Measurements from ENCODE around the gene SASH1. TPM values are rescaled to one million over a fixed set of nuclear protein-coding genes. Genes with fewer than 3 reads are reported as not detected.

The SASH1 gene
- total RNA-seq, 1 experiment from 2014 or later = 11.7 TPM

DNA sequence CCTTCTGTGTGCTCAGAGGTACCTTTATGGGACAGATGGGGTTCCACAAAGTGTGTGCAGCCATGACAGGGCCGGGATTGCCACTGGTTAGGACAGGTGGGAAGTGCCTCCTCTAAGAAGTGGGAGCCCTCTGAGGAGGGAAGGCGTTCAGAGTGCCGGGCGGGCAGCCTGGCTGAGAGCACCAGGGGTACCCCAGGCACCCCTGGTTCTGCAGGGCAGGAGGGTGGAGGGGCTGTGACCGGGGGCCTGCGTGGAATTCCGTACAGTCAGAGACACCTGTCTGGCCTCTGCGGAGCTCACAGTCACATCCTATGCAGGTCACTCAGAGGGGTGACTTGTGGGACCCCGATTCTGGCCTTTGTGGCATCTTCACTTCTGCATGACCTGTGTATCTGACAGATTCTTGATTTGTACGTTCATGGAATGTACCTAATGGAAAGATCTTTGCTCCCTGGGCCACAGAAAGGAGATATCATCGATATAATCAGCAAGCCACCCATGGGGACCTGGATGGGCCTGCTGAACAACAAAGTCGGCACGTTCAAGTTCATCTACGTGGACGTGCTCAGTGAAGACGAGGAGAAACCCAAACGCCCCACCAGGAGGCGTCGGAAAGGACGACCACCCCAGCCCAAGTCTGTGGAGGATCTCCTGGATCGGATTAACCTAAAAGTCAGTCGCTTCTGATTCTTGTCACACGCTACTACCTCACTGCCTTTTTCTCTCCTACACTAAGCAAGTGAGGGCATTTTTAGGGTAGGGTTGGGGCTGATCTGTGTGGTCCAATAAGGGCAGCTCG, 190.9 kb downstream of the SASH1 start (continued):
- TF ChIP-seq, protein P1, sequence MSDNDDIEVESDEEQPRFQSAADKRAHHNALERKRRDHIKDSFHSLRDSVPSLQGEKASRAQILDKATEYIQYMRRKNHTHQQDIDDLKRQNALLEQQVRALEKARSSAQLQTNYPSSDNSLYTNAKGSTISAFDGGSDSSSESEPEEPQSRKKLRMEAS (IDR thresholded peaks at IDR 0.05) = no peak
- TF ChIP-seq JUND (IDR thresholded peaks at IDR 0.05) (no peak), ELF1 (IDR thresholded peaks at IDR 0.05; ENCODE audit: borderline replicate concordance, low read depth) (no peak), TCF7L2 (IDR thresholded peaks at IDR 0.05; ENCODE audit: borderline replicate concordance, extremely low read depth, insufficient read depth, insufficient read length) (no peak)

DNA sequence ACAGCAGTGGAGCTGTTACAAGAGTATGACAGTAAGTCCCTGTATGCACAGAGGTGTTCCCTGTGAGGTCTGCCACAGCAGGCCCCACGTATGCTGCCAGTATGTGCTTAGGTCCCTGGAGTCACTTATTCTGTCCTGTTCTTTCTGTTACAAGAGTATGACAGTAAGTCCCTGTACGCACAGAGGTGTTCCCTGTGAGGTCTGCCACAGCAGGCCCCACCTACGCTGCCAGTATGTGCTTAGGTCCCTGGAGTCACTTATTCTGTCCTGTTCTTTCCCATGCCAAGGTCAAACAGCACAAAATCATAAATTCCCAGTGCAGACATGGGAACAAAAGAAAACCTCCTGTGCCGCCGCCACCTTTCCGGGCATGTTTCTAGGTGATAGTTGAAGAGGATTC, 192.2 kb downstream of the SASH1 start:
- intact Hi-C loops (cut with micrococcal nuclease) = no loop called here
- H2AFZ ChIP-seq (ENCODE audit: low read depth, low read length, poor library complexity, severe bottlenecking) = no peak overlapping the region
- H4K20me1 ChIP-seq (ENCODE audit: insufficient read depth) = no peaks in the 10 kb centered on the region
- TF ChIP-seq EZH2 (IDR thresholded peaks at IDR 0.05) (no peak), SRF (IDR thresholded peaks at IDR 0.05; ENCODE audit: low read depth) (no peak), CEBPB (IDR thresholded peaks at IDR 0.05; ENCODE audit: low read depth) (no peak), JUND (IDR thresholded peaks at IDR 0.05) (no peak), FOSL1 (IDR thresholded peaks at IDR 0.05; ENCODE audit: low read depth) (no peak)
- H3K9ac ChIP-seq (ENCODE audit: low read length) = no peak overlapping the region
- no peaks in the 10 kb centered on the region for H3K79me2 ChIP-seq (ENCODE audit: insufficient read depth, low read length)
- no peak overlapping the region for H3K4me2 ChIP-seq (ENCODE audit: low read length)
- no TSS peak for BruUV-seq (replicated peaks)
- no peak overlapping the region for H3K4me3 ChIP-seq (replicated peaks in 1 of 2; ENCODE audit: low read depth in 1 of 2, low read length in 2 of 2)
- H3K27ac ChIP-seq (ENCODE audit: low read depth, low read length) = no peak overlapping the region
- H3K36me3 ChIP-seq (ENCODE audit: control insufficient read depth in 1 of 2, insufficient read depth in 2 of 2, low read length in 2 of 2) = no peaks in the 10 kb centered on the region
- no peaks in the 10 kb centered on the region for H3K27me3 ChIP-seq (ENCODE audit: insufficient read depth, low read length)
- H3K9me3 ChIP-seq (ENCODE audit: control insufficient read depth in 1 of 2, insufficient read depth in 1 of 2, low read depth in 1 of 2, low read length in 2 of 2) = no peaks in the 10 kb centered on the region
- RAD21 ChIA-PET (ENCODE audit: low non-redundant PET in 1 of 2, low total read pairs in 2 of 2, uncharacterized antibody in 2 of 2, unreplicated experiment in 2 of 2) = no interaction called here
- ATAC-seq (no peak), DNase-seq (ENCODE audit: low read depth, low spot score) (no peak)
- no peaks in the 10 kb centered on the region for H3K9me2 ChIP-seq (ENCODE audit: insufficient read depth)
- peaks cover 0 to 5% of the 10 kb centered on the region in 2 experiments; a peak in 1 of 4 replicates for H3K4me1 ChIP-seq (ENCODE audit: control insufficient read depth in 1 of 2, insufficient read depth in 2 of 2, low read length in 2 of 2)
- POLR2A ChIA-PET = no interaction called here
- CTCF ChIA-PET = no interaction called here

DNA sequence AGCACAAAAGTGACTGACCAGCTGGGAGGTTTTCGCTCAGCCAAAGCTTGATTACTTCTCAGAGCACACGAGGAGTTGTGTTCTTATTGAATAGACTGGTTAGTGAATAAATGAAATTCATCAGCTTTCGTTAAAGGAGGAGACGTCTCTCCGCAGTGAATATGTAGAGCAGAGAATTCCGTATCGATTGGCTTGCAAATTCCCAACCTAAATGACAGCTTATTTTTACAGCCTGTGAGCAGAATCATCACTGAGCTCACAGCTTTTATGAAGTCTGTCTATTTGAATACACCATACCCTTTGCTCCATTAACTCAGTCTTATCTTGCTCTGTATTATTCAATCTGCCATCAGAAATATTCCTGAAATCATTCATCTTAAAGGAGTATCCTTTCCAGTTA, 192.7 kb downstream of the SASH1 start:
- RAD21 ChIA-PET (ENCODE audit: low non-redundant PET in 1 of 2, low total read pairs in 2 of 2, uncharacterized antibody in 2 of 2, unreplicated experiment in 2 of 2) = no interaction called here
- CTCF ChIA-PET = no interaction called here
- no peak for TF ChIP-seq YY1 (IDR thresholded peaks at IDR 0.05; ENCODE audit: extremely low read depth, insufficient replicate concordance, low read depth, low read length)
- no peak for TF ChIP-seq POLR2AphosphoS5 (IDR thresholded peaks at IDR 0.05; ENCODE audit: low read depth, low read length)
- TF ChIP-seq, protein P2, sequence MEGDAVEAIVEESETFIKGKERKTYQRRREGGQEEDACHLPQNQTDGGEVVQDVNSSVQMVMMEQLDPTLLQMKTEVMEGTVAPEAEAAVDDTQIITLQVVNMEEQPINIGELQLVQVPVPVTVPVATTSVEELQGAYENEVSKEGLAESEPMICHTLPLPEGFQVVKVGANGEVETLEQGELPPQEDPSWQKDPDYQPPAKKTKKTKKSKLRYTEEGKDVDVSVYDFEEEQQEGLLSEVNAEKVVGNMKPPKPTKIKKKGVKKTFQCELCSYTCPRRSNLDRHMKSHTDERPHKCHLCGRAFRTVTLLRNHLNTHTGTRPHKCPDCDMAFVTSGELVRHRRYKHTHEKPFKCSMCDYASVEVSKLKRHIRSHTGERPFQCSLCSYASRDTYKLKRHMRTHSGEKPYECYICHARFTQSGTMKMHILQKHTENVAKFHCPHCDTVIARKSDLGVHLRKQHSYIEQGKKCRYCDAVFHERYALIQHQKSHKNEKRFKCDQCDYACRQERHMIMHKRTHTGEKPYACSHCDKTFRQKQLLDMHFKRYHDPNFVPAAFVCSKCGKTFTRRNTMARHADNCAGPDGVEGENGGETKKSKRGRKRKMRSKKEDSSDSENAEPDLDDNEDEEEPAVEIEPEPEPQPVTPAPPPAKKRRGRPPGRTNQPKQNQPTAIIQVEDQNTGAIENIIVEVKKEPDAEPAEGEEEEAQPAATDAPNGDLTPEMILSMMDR (IDR thresholded peaks at IDR 0.05 in 2 of 3, conservative IDR thresholded peaks at IDR 0.05 in 1 of 3; ENCODE audit: borderline replicate concordance in 1 of 3, insufficient read depth in 1 of 3, low read depth in 2 of 3, low read length in 2 of 3) = no peak
- TF ChIP-seq SP1 (IDR thresholded peaks at IDR 0.05; ENCODE audit: low read depth) = no peak
- TF ChIP-seq ZFX (IDR thresholded peaks at IDR 0.05) = no peak
- no peak for TF ChIP-seq SRF (IDR thresholded peaks at IDR 0.05; ENCODE audit: low read depth)
- no peak for TF ChIP-seq SIN3A (IDR thresholded peaks at IDR 0.05; ENCODE audit: low read depth)
- TF ChIP-seq, protein P3, sequence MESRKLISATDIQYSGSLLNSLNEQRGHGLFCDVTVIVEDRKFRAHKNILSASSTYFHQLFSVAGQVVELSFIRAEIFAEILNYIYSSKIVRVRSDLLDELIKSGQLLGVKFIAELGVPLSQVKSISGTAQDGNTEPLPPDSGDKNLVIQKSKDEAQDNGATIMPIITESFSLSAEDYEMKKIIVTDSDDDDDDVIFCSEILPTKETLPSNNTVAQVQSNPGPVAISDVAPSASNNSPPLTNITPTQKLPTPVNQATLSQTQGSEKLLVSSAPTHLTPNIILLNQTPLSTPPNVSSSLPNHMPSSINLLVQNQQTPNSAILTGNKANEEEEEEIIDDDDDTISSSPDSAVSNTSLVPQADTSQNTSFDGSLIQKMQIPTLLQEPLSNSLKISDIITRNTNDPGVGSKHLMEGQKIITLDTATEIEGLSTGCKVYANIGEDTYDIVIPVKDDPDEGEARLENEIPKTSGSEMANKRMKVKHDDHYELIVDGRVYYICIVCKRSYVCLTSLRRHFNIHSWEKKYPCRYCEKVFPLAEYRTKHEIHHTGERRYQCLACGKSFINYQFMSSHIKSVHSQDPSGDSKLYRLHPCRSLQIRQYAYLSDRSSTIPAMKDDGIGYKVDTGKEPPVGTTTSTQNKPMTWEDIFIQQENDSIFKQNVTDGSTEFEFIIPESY (IDR thresholded peaks at IDR 0.05; ENCODE audit: extremely low read depth, insufficient replicate concordance, low read length) = no peak
- no peak for TF ChIP-seq CEBPB (IDR thresholded peaks at IDR 0.05; ENCODE audit: low read depth)

More for the DNA sequence above, 192.7 kb downstream of the SASH1 start:
- Histone ChIP-seq H3K27me3 (ENCODE audit: insufficient read depth, low read length) (no peaks in the 10 kb centered on the region), H3K36me3 (ENCODE audit: control insufficient read depth in 1 of 2, insufficient read depth in 2 of 2, low read length in 2 of 2) (no peaks in the 10 kb centered on the region), H2AFZ (ENCODE audit: low read depth, low read length, poor library complexity, severe bottlenecking) (no peak overlapping the region), H3K9me3 (ENCODE audit: control insufficient read depth in 1 of 2, insufficient read depth in 1 of 2, low read depth in 1 of 2, low read length in 2 of 2) (no peaks in the 10 kb centered on the region), H3K79me2 (ENCODE audit: insufficient read depth, low read length) (no peaks in the 10 kb centered on the region), H4K20me1 (ENCODE audit: insufficient read depth) (no peaks in the 10 kb centered on the region), H3K27ac (ENCODE audit: low read depth, low read length) (no peak overlapping the region), H3K9ac (ENCODE audit: low read length) (no peak overlapping the region), H3K4me2 (ENCODE audit: low read length) (no peak overlapping the region), H3K4me3 (replicated peaks in 1 of 2; ENCODE audit: low read depth in 1 of 2, low read length in 2 of 2) (no peak overlapping the region), H3K9me2 (ENCODE audit: insufficient read depth) (no peaks in the 10 kb centered on the region), H3K4me1 (ENCODE audit: control insufficient read depth in 1 of 2, insufficient read depth in 2 of 2, low read length in 2 of 2) (peaks cover 0 to 4% of the 10 kb centered on the region in 2 experiments; a peak in 1 of 4 replicates)
- ATAC-seq (no peak), DNase-seq (ENCODE audit: low read depth, low spot score) (no peak)
- intact Hi-C loops (cut with micrococcal nuclease) = no loop called here
- POLR2A ChIA-PET = no interaction called here
- BruUV-seq (replicated peaks) = no TSS peak
